GM19467 (cell line): Measurements from ENCODE around the gene OAS3.
"Not testable (repeated sequence)": the region's sequence is repeated elsewhere in the genome, so short reads cannot be mapped to it uniquely, and the experiment has no call there.

Experiments used
- ATAC-seq: cut with Tn5 transposase; IDR thresholded peaks from one replicate; pipeline ENCODE4 v1.9.1; 2021; ENCODE audit warnings: mild to moderate bottlenecking, moderate library complexity; ENCODE audit not compliant: unreplicated experiment

OAS3 gene

DNA sequence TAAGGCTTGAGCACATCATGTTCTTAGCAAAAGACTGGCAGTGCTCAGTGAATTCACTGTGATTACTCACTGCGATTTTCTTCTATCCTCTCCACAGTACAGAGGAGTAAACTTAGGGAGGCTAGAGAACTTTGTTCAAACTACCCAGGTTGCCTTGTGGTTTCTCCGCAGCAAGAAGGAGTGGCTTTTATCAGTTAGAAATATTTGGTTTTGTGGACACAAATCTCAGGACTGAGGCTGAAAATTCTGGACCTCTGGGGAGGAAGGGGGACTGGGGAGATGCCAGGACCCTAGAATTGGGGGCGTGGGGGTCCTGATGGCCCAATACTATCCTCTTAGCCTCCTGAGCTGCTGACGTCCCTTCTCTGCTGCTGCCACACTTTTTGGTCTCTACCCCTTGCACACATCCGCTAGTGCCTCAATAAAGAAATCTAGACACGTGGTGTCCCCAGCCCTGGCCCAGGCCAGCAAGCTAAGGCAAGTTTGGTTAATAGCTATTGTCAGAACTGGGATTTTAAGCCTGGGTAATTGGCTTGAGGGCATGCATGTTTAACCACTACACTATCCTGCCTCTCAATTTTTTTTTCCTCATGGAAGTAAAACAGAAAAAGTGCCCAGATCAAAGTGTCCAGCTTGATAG lies 40.9 kb downstream of the OAS3 start:
- no peak for ATAC-seq

DNA sequence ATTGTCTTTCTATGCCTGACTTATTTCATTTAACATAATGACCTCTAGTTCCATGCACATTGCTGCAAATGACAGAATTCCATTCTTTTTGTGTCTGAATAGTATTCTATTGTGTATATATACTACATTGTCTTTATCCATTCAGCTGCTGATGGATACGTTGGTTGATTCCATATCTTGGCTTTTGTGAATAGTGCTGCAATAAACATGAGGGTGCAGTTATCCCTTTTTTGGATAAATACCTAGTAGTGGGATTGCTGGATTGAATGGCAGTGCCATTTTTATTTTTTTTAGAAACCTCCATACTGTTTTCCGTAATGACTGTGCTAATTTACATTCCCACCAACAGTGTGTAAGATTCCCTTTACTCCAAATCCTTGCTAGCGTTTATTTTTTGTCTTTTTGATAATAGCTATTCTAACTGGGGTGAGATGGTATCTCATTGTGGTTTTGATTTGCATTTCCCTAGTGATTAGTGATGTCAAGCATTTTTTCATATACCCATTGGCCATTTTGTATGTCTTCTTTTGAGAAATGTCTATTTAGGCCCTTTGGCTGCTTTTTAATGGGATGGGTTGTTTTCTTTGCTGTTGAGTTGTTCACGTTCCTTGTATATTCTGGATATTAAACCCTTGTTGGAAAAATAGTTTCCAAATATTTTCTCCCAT lies 42.4 kb downstream of the OAS3 start:
- no peak for ATAC-seq

GRCh38 chr12:112985642-112986290 lies 47.5 kb downstream of the OAS3 start:
- ATAC-seq = no peak

GRCh38 chr12:112986291-112986800 lies 48.1 kb downstream of the OAS3 start:
- ATAC-seq = no peak

GRCh38 chr12:112987561-112987960 lies 49.3 kb downstream of the OAS3 start:
- no peak for ATAC-seq

DNA sequence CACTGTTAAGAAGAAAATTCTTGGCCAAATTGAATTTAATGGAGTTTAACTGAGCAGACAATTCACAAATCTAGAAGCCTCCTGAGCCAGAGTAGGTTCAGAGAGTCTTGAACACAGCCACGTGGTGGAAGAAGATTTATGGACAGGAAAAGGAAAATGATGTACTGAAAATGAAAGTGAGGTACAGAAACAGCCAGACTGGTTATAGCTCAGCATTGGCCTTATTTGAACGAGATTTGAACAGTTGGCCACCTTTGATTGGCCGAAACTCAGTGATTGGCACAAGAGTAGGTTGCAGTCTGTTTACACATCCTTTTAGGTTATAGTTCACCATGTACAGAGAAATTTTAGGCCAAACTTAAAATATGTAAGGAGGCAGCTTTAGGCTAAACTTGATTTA lies 50.0 kb downstream of the OAS3 start:
- ATAC-seq = no peak

- ATAC-seq = not testable (repeated sequence)
Measured at GRCh38 chr12:112988823-112989385, 50.6 kb downstream of the OAS3 start.

DNA sequence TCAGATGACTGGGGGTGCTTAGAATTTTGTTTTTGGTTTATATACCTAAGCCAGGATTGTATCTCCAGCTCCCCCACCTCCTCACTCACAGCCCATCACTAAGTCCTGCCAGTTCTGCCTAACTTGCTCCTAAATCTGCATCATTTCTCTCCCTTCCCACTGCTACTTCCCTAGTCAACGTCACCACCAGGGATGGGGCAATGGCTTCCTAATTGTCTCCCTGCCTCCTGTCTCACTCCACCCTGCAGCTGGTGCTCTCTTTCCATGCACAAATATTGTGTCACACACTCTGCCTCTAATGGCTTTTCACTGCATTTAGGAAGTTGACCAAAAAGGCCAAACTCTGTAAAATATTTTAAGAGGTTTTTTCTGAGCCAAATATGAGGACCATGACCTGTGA lies 51.5 kb downstream of the OAS3 start:
- ATAC-seq = no peak

DNA sequence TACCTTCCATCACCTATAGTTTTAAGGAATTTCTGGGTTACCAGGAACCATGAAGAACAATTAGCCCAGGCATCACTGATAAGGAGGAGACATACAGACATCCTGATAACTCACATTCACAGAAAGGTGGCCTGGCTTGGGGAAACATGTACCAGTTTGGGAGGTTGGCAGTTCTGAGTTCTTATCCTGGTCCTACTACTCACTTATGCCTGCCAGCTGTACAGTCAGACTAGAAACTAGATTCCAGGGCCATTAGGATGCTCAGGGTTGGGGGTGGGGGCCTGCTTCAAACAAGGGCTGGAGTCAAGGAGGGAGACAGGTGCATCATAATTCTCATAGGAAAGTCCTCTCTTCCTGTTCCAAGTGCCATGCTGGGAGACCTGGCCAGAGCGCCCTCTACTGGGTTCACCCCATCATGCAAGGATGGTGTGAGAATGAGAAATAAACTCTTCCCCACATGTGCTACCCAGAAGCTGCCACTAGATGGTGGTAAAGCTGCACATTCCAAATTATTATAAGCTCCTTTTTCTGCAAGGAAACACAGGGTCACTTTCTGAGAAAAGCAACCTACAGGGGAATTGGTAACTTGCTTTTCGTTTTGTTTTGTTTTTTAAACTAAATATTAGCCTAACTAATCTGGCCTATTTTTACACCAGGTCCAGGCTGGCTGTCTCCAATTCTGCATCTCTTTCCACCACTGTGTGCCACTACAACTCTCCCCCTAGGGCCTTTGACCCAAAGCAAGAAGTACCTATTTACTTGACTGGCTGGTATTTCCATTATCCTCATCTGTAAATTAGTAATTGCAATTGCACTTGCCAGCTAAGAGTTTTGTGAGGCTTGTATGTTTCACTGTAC lies 54.5 kb downstream of the OAS3 start:
- no peak for ATAC-seq

- no peak for ATAC-seq
Measured at GRCh38 chr12:112995008-112995407, 56.7 kb downstream of the OAS3 start.

- ATAC-seq = no peak
Measured at GRCh38 chr12:112996501-112996900, 58.2 kb downstream of the OAS3 start.

DNA sequence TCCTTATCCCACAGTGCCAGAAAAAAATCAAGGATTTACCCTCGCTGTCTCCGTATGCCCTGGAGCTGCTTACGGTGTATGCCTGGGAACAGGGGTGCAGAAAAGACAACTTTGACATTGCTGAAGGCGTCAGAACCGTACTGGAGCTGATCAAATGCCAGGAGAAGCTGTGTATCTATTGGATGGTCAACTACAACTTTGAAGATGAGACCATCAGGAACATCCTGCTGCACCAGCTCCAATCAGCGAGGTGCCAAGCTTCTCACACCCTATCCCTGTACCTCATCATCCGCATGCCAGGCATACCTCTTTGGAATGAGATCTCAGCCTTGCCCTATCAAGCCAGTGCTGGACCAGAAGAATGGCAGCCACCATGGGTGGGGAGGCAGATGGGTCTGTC lies 59.2 kb downstream of the OAS3 start:
- no peak for ATAC-seq

- ATAC-seq = peak; percentile 86
Measured at GRCh38 chr12:112998987-112999767, 60.9 kb downstream of the OAS3 start.

DNA sequence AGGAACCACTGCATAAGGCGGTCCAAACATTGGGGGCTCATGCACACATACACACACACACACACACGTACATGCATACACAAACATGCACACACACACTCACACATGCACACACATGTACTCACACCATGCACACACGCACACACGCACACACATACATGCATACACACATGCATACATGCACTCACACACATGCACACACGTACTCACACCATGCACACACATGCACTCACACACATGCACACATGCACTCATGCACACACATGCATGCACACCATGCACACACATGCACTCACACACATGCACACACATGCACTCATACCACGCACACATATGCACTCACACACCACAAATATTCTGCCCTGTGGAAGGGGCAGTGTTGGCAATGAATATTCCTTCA lies 62.2 kb downstream of the OAS3 start:
- no peak for ATAC-seq

DNA sequence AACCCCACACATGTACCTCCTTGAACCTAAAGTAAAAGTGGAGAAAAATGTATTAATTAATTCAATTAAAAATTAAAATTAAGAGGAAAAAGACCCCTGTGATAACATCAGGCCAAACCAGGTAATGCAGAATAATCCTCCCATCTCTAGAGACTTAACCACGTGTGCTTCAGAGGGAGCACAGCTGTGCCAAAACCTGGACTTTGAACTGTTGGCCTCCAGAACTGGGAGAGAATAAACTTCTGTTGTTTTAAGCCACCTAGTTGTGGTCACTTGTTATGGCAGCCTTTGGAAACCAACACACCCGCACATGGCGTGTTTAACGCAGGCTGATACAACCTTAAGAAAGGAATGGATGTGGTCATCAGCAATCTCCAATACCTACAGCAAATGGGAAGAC lies 63.9 kb downstream of the OAS3 start:
- ATAC-seq = no peak

DNA sequence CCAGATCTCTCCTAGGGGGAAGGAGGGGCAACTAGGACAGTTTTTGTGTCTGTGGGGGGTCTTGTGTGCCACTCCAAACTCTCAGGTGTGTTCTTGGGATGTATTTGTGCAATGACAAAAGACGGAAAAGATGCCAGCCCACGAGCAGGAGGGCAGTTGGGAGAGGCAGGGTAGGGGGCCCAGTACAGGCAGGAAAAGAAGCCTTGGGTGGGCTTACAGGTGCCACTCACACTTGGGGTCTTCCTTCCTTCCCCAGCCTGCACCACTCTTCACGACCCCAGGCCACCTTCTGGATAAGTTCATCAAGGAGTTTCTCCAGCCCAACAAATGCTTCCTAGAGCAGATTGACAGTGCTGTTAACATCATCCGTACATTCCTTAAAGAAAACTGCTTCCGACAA lies 64.4 kb downstream of the OAS3 start:
- no peak for ATAC-seq

DNA sequence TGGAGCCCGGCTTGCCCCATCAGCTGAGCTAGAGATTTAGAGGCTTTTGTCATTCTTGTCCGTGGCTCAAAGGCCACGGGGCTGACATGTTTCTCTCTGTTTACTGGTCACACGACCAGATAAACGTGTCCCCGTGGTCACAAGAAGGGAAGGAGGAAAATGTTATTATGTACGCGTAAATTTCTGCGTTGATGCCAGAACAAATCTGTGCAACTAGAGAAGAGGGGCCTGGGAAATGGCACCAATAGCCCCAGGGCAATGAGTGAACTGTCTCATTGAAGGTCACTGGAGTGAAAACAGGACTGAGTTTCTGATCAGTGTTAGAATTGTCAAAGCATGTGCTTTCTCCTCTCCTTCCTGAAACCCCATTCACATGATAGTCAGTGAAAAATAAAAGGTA lies 65.4 kb downstream of the OAS3 start:
- no peak for ATAC-seq

DNA sequence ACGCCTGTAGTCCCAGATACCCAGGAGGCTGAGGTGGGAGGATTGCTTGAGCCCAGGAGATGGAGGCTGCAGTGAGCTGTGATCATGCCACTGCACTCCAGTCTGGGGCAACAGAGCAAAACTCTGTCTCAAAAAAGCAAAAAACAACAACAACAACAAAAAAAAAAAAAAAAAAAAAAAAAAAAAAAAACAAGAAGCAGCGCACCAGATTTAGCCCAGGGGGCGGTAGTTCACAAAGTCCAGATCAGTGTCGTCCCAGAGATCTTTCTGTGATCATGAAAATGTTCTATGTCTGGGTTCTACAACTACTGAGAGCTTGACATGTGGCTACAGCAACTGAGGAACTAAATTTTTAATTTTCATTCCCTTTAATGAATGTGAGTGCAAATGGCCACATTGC lies 67.5 kb downstream of the OAS3 start:
- no peak for ATAC-seq

DNA sequence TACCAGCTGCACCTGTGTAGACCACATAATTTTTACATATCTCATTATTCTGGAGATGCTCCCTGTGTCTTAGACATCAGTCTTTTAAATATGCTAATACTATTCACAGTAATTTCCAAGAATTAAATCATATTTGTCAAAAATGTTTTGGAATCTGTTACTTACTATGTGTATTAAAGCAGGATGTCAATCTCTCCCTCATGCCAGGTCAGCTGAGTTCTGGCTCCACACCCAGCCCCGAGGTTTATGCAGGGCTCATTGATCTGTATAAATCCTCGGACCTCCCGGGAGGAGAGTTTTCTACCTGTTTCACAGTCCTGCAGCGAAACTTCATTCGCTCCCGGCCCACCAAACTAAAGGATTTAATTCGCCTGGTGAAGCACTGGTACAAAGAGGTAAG lies 67.9 kb downstream of the OAS3 start:
- ATAC-seq = no peak

GRCh38 chr12:113006641-113007040 lies 68.4 kb downstream of the OAS3 start:
- no peak for ATAC-seq
